IMR-90 (cell line): ENCODE data around the gene UBE2M. TPM values are rescaled to one million over a fixed set of nuclear protein-coding genes. Genes with fewer than 3 reads are reported as not detected.

Experiments
- ATAC-seq: fragments of 200-7000 bp; cut with Tn5 transposase; 2 replicates; pipeline ENCODE4 v1.9.1; 2020; ENCODE audit warnings: low read depth, mild to moderate bottlenecking, moderate library complexity
- BruUV-seq: library from RNA; stranded (reverse); fragments of 400-500 nt; replicated peaks from 2 replicates; lab custom pipeline; 2021; lab: Mats Ljungman, UMichigan
- CTCF ChIA-PET: fragments of 300-600 bp; formaldehyde crosslinking; extraction: SDS; loops from one replicate; lab custom pipeline; 2021; ENCODE audit warnings: antibody characterized with exemption; lab: Yijun Ruan, JAX
- POLR2A ChIA-PET: fragments of 300-600 bp; sonication (Branson Sonifier 250); formaldehyde crosslinking; loops from one replicate; lab custom pipeline; 2022; ENCODE audit warnings: antibody characterized with exemption; ENCODE audit not compliant: unreplicated experiment; lab: Charles Lee
- DNase-seq: peaks from one replicate; pipeline ENCODE4 v3.0.0; 2013
- H2AFZ ChIP-seq: replicated peaks from 2 replicates; pipeline ENCODE3; 2013; ENCODE audit warnings: low read length, mild to moderate bottlenecking; ENCODE audit not compliant: poor library complexity
- H2AK5ac ChIP-seq: 2 replicates; pipeline ENCODE4 v1.6.1; 2013; ENCODE audit warnings: low read depth, low read length, inconsistent platforms
- H2AK9ac ChIP-seq: replicated peaks from 2 replicates; pipeline ENCODE3; 2013; ENCODE audit warnings: mild to moderate bottlenecking, low read depth, low read length, moderate library complexity; ENCODE audit not compliant: poor library complexity
- H2BK120ac ChIP-seq: 2 replicates; pipeline ENCODE4 v1.6.1; 2013; ENCODE audit warnings: low read depth, low read length, inconsistent platforms
- H2BK15ac ChIP-seq: 3 replicates; pipeline ENCODE4 v1.6.1; 2013; ENCODE audit warnings: low read depth, low read length, inconsistent platforms
- H2BK20ac ChIP-seq: 2 replicates; pipeline ENCODE4 v1.6.1; 2013; ENCODE audit warnings: low read depth, mild to moderate bottlenecking, inconsistent platforms, low read length, moderate library complexity
- H2BK5ac ChIP-seq: 2 replicates; pipeline ENCODE4 v1.6.1; 2013; ENCODE audit warnings: mild to moderate bottlenecking, low read depth, low read length, inconsistent platforms; ENCODE audit not compliant: poor library complexity, severe bottlenecking
- H3K14ac ChIP-seq: replicated peaks from 2 replicates; pipeline ENCODE4 v1.6.1; 2013; ENCODE audit warnings: low read depth, low read length, inconsistent platforms
- H3K18ac ChIP-seq: 2 replicates; pipeline ENCODE4 v1.6.1; 2013; ENCODE audit warnings: low read depth, low read length, control low read depth
- H3K23ac ChIP-seq: 2 replicates; pipeline ENCODE4 v1.6.1; 2013; ENCODE audit warnings: low read depth, low read length, inconsistent platforms
- H3K27ac ChIP-seq: 2 replicates; pipeline ENCODE4 v1.5.1; 2013; ENCODE audit warnings: mild to moderate bottlenecking, control low read depth, low read length; ENCODE audit not compliant: insufficient read depth
- H3K27me3 ChIP-seq: 2 replicates; pipeline ENCODE4 v1.6.1; 2013; ENCODE audit warnings: low read length; ENCODE audit not compliant: control insufficient read depth, insufficient read depth
- H3K36me3 ChIP-seq: 2 replicates; pipeline ENCODE4 v1.6.1; 2013; ENCODE audit warnings: low read length, mixed read lengths; ENCODE audit not compliant: control insufficient read depth, insufficient read depth
- H3K4ac ChIP-seq: 2 replicates; pipeline ENCODE4 v1.6.1; 2013; ENCODE audit warnings: low read depth, low read length, inconsistent platforms
- H3K4me1 ChIP-seq: 2 replicates; pipeline ENCODE4 v1.6.1; 2013; ENCODE audit warnings: low read length, mixed read lengths; ENCODE audit not compliant: control insufficient read depth, insufficient read depth
- H3K4me2 ChIP-seq: 2 replicates; pipeline ENCODE4 v1.6.1; 2013; ENCODE audit warnings: low read depth, mild to moderate bottlenecking, control low read depth, low read length, moderate library complexity
- H3K4me3 ChIP-seq: 2 replicates; pipeline ENCODE4 v1.5.1; 2013; ENCODE audit warnings: low read depth, mild to moderate bottlenecking, control low read depth, low read length, moderate library complexity; ENCODE audit not compliant: insufficient read depth
- H3K56ac ChIP-seq: 2 replicates; pipeline ENCODE4 v1.6.1; 2013; ENCODE audit warnings: low read length, inconsistent platforms; ENCODE audit not compliant: insufficient read depth; ENCODE audit errors: extremely low read depth
- H3K79me1 ChIP-seq, 2 experiments: 2 replicates each; pipeline ENCODE4 v1.6.1; 2013; ENCODE audit warnings: low read length in 2 of 2, inconsistent platforms in 1 of 2, low read depth in 1 of 2
- H3K9ac ChIP-seq: 2 replicates; pipeline ENCODE4 v1.6.1; 2013; ENCODE audit warnings: low read depth, low read length, control low read depth
- H3K9me1 ChIP-seq: 2 replicates; pipeline ENCODE4 v1.6.1; 2013; ENCODE audit warnings: low read length, inconsistent platforms; ENCODE audit not compliant: insufficient read depth
- H3K9me3 ChIP-seq: 2 replicates; pipeline ENCODE4 v1.6.1; 2013; ENCODE audit warnings: low read length; ENCODE audit not compliant: control insufficient read depth, insufficient read depth
- H4K20me1 ChIP-seq: 2 replicates; pipeline ENCODE4 v1.6.1; 2013; ENCODE audit warnings: low read length, inconsistent platforms; ENCODE audit not compliant: insufficient read depth
- H4K5ac ChIP-seq: 2 replicates; pipeline ENCODE4 v1.6.1; 2013; ENCODE audit warnings: mild to moderate bottlenecking, low read depth, low read length, control low read depth
- H4K8ac ChIP-seq, 2 experiments: 2 replicates each; pipeline ENCODE4 v1.6.1; 2013; ENCODE audit warnings: low read depth in 2 of 2, low read length in 2 of 2, control low read depth in 1 of 2, inconsistent platforms in 1 of 2
- H4K91ac ChIP-seq: 2 replicates; pipeline ENCODE4 v1.6.1; 2013; ENCODE audit warnings: low read depth, low read length, inconsistent platforms; ENCODE audit not compliant: insufficient read depth
- CHD1 ChIP-seq: IDR thresholded peaks from 2 replicates; pipeline ENCODE4 v1.6.1; 2012; ENCODE audit warnings: low read depth, low read length, improper control_type of control experiment
- FOS ChIP-seq: fragments of 150-350 bp; IDR thresholded peaks from 2 replicates; pipeline ENCODE4 v1.6.1; 2016; ENCODE audit warnings: low read depth, low read length
- MAZ ChIP-seq: IDR thresholded peaks from 2 replicates; pipeline ENCODE4 v1.6.1; 2012; ENCODE audit warnings: low read depth, mild to moderate bottlenecking, low read length, improper control_type of control experiment, moderate library complexity, borderline replicate concordance
- MXI1 ChIP-seq: IDR thresholded peaks from 2 replicates; pipeline ENCODE4 v1.6.1; 2012; ENCODE audit warnings: low read depth, mild to moderate bottlenecking, low read length, moderate library complexity, borderline replicate concordance
- NFE2L2 ChIP-seq: fragments of 150-350 bp; IDR thresholded peaks from 2 replicates; pipeline ENCODE4 v1.6.1; 2016; ENCODE audit warnings: low read depth, mild to moderate bottlenecking, low read length
- RAD21 ChIP-seq: IDR thresholded peaks from 2 replicates; pipeline ENCODE4 v1.6.1; 2012; ENCODE audit warnings: low read length, improper control_type of control experiment
- WGBS, 2 experiments: methylation state at CpG; one replicate each; pipeline versions ENCODE4 v1.1.5 to v1.1.7; 2013; ENCODE audit warnings: missing lambda C conversion rate in 2 of 2; ENCODE audit not compliant: insufficient read length in 1 of 2; ENCODE audit errors: extremely low coverage in 2 of 2; 5-methylcytosine and 5-hydroxymethylcytosine counted together
- dilution Hi-C: fragments of 300-500 bp; cut with HindIII; formaldehyde crosslinking; loops from one replicate; pipeline ENCODE4 v1.14.3; 2018; ENCODE audit warnings: low sequenced_read_pairs; ENCODE audit not compliant: unreplicated experiment
- in situ Hi-C: fragments of 300-500 bp; cut with MboI; formaldehyde crosslinking; loops from 3 replicates; pipeline ENCODE4 v1.14.3; 2019; ENCODE audit warnings: low sequenced_read_pairs, inconsistent platforms, mixed read lengths
- intact Hi-C: fragments of 100-400 bp; cut with micrococcal nuclease; formaldehyde crosslinking; loops from 2 replicates; pipeline ENCODE4 v1.10.0; 2022
- polyA plus RNA-seq, 3 experiments: library from polyadenylated mRNA; depleted of rRNA; stranded (reverse); fragments of >200 nt; gene quantifications; 2 replicates each; pipeline ENCODE4 v1.2.3, GENCODE V29; 2012; ENCODE audit warnings: low replicate concordance in 1 of 3
- total RNA-seq: library from RNA; depleted of rRNA; stranded (reverse); fragments of >200 nt; gene quantifications from 2 replicates; pipeline ENCODE4 v1.2.3, GENCODE V29; 2012
- TF ChIP-seq, protein P1 (sequence below): fragments of 150-350 bp; IDR thresholded peaks from 2 replicates; pipeline ENCODE4 v1.6.1; 2017; ENCODE audit warnings: mild to moderate bottlenecking, antibody characterized with exemption, low read length, low read depth

The UBE2M gene
- total and polyA plus RNA-seq, 2 of the 4 experiments (the other 2 are of a cell fraction): 55.9 to 66.6 TPM

DNA sequence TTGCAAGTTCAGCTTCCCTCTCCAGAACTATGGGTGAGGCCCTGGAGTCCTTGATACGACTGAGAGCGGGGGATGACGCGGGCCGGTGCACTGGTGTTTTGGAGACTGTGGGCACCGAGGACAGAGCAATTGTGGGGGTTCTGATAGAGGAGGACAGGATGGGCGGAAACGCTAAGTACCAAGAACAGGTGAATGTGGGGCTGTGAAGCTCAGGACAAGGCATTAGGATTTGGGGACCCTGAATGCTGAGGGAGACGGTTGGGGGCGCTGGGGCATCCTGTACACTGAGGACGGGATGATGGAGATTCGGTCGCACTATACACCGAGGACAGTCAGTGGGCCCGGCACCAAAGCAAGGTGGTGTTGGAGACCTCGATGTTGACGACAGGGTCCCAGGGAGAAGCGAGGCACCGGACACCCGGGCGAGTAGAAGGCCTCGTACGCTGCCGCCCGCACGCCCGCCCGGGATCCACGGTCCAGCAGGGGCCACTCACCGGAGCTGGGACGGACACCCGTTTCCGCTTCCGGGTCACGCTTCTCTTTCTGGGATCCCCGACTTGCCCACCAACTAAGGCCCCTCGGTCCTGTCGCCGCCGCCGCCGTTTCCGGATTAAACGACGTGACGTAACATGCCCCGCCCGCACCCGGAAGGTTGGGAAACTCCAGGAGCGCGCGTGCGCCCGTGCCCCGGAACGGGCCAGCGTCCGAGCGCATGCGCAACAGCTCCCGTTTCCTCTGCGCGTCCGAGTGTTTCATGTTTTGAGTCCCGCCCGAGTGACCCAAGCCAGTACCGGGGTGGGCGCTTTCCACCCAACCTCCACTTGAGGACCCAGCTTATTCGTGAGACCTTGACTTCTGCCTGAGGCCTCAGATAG, 3.7 kb downstream of the UBE2M start, which contains the start of gene CHMP2A (continued):
- TF ChIP-seq MXI1 (peak; percentile 29; the same call in 1 of the 2 replicates), CHD1 (no peak), NFE2L2 (no peak)

DNA sequence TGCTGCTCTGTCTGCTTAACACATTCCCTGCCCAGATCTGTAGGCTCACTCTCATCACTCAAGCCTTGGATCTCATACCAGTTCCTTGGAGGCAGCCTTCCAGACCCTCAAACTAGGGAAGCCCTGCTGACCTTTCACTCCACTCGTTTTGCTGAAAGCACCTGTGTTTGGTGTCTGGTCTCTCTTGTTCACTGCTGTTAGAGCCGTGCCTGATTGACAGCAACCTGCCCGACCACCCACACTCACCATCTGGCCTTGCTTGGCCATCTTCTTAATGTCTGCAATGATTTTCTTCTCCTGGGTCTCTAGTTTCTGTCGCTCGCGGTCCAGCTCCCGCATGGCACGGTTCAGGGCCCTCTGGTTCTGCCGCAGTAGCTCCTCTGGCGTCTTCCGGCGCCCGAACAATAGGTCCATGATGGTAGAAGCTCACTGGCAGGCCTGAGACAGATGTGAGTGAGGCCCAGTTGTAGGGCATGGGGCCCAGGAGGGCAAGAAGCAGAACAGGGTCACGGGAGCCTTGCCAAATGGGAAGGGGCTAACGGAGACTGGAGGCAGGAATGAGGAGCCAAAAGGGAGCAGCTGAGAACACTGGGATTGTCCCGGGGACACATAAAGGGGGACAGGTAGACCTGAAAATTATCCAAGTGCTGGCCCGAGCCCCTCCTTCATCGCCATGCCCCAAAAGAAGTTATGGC, 4.5 kb downstream of the UBE2M start:
- H2BK20ac ChIP-seq: no peak overlapping the region
- peak overlapping the region; percentile 77 for H2BK5ac ChIP-seq
- peak overlapping the region; percentile 35 for H3K56ac ChIP-seq
- ChIA-PET POLR2A (no interaction called here), CTCF (no interaction called here)
- no peaks in the 10 kb centered on the region for H3K9me3 ChIP-seq
- peak overlapping the region; percentile 91 for H4K91ac ChIP-seq
- no peak overlapping the region for H3K18ac ChIP-seq
- peak overlapping the region; percentile 97 for H3K14ac ChIP-seq
- H4K5ac ChIP-seq: peak overlapping the region; percentile 68
- peaks cover 50% of the 10 kb centered on the region for H3K36me3 ChIP-seq
- no TSS peak for BruUV-seq
- peak overlapping the region; percentile 86 for H3K23ac ChIP-seq
- H3K9me1 ChIP-seq: peaks cover 14% of the 10 kb centered on the region
- H2BK120ac ChIP-seq: peak overlapping the region; percentile 8; the same call in 1 of the 2 replicates
- peak overlapping the region; percentile 95 for H3K4ac ChIP-seq
- TF ChIP-seq RAD21: no peak
- no peak for TF ChIP-seq MAZ
- no peak for TF ChIP-seq FOS
- TF ChIP-seq, protein P1, sequence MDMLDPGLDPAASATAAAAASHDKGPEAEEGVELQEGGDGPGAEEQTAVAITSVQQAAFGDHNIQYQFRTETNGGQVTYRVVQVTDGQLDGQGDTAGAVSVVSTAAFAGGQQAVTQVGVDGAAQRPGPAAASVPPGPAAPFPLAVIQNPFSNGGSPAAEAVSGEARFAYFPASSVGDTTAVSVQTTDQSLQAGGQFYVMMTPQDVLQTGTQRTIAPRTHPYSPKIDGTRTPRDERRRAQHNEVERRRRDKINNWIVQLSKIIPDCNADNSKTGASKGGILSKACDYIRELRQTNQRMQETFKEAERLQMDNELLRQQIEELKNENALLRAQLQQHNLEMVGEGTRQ: no peak
- no peaks in the 10 kb centered on the region for H3K27me3 ChIP-seq
- H2AFZ ChIP-seq: peak overlapping the region; percentile 96
- H3K4me2 ChIP-seq: peak overlapping the region; percentile 90
- peak overlapping the region; percentile 80 for H3K27ac ChIP-seq
- peaks cover 17% of the 10 kb centered on the region for H3K4me1 ChIP-seq
- DNase-seq: no peak
- H4K20me1 ChIP-seq: peaks cover 41% of the 10 kb centered on the region
- peak overlapping the region; percentile 74 for H3K9ac ChIP-seq
- H2BK15ac ChIP-seq: no peak overlapping the region
- peaks cover 23 to 67% of the 10 kb centered on the region in 2 experiments for H3K79me1 ChIP-seq
- H3K4me3 ChIP-seq: peak overlapping the region; percentile 55
- dilution Hi-C loops: no loop called here
- in situ Hi-C loops: no loop called here
- peak overlapping the region; percentile 100 for H2AK9ac ChIP-seq
- no peak for ATAC-seq
- H2AK5ac ChIP-seq: peak overlapping the region; percentile 96
- intact Hi-C loops: no loop called here
- H4K8ac ChIP-seq: peak overlapping the region; percentile 97 to 99
- 45% methylated on average over 5 of the region's 18 CpGs; no CpG with 5 or more reads in 1 of the 2 experiments for WGBS, 2 experiments
